HepG2 (cell line): ENCODE data around the gene MXRA8. TPM values are rescaled to one million over a fixed set of nuclear protein-coding genes. Genes with fewer than 3 reads are reported as not detected.

ENCODE experiments used
- AGO1 ChIP-seq: fragments of 200-400 bp; formaldehyde crosslinking; IDR thresholded peaks from 2 replicates; pipeline ENCODE4 v1.6.1; 2017; ENCODE audit warnings: mild to moderate bottlenecking, low read depth, low read length, moderate library complexity; ENCODE audit not compliant: poor library complexity, severe bottlenecking
- CBX2 ChIP-seq, 2 experiments: fragments of 200-600 bp in 1 of 2; sonication (generic); formaldehyde crosslinking in 1 of 2; IDR thresholded peaks; 2 replicates each; pipeline versions ENCODE4 v1.7.0 to v1.8.1; 2018 to 2022; ENCODE audit warnings: low read depth in 2 of 2, low read length in 1 of 2, mild to moderate bottlenecking in 1 of 2, missing genetic modification reagents in 1 of 2
- CCDC6 ChIP-seq: sonication (generic); formaldehyde crosslinking; IDR thresholded peaks from 2 replicates; pipeline ENCODE4 v1.8.1; 2022; ENCODE audit warnings: mild to moderate bottlenecking, missing genetic modification reagents, moderate library complexity
- EHMT2 ChIP-seq: fragments of 200-600 bp; sonication (generic); IDR thresholded peaks from 2 replicates; pipeline ENCODE4 v1.7.0; 2017; ENCODE audit warnings: antibody characterized with exemption, low read depth, low read length, borderline replicate concordance
- MYNN ChIP-seq: sonication (generic); formaldehyde crosslinking; IDR thresholded peaks from 2 replicates; pipeline ENCODE4 v1.4.0; 2020; ENCODE audit warnings: mild to moderate bottlenecking, low read depth, missing genetic modification reagents
- NONO ChIP-seq, 2 experiments: fragments of 450-650 bp in 1 of 2; sonication (generic) in 1 of 2; formaldehyde crosslinking in 1 of 2; IDR thresholded peaks in 1 of 2; conservative IDR thresholded peaks in 1 of 2; 2 replicates each; pipeline versions ENCODE4 v1.6.1 to v1.8.0; 2017 to 2022; ENCODE audit warnings: mild to moderate bottlenecking in 1 of 2, missing genetic modification reagents in 1 of 2, moderate library complexity in 1 of 2
- NR1H2 ChIP-seq: sonication (generic); formaldehyde crosslinking; IDR thresholded peaks from 2 replicates; pipeline ENCODE4 v1.8.1; 2022; ENCODE audit warnings: low read depth, missing genetic modification reagents, borderline replicate concordance
- TGIF2 ChIP-seq: IDR thresholded peaks from 2 replicates; pipeline ENCODE4 v1.6.1; 2016; ENCODE audit warnings: control low read depth, missing compliant biosample characterization
- ZNF616 ChIP-seq: sonication (generic); formaldehyde crosslinking; IDR thresholded peaks from 2 replicates; pipeline ENCODE4 v1.5.0; 2020; ENCODE audit warnings: low read depth, mild to moderate bottlenecking, missing genetic modification reagents
- ZNF724P ChIP-seq: sonication (generic); formaldehyde crosslinking; IDR thresholded peaks from 2 replicates; pipeline ENCODE4 v1.8.0; 2022; ENCODE audit warnings: missing genetic modification reagents, borderline replicate concordance
- ZNF75D ChIP-seq: sonication (generic); formaldehyde crosslinking; IDR thresholded peaks from 2 replicates; pipeline ENCODE4 v1.8.1; 2023; ENCODE audit warnings: missing genetic modification reagents, mild to moderate bottlenecking, borderline replicate concordance
- polyA plus RNA-seq, 8 experiments: library from polyadenylated mRNA; depleted of rRNA in 3 of 8; stranded (reverse) in 7 of 8; unstranded in 1 of 8; fragments of >200 nt; fragmentation: Illumina TruSeq in 4 of 8; extraction: Trizol in 4 of 8; gene quantifications; 2 replicates each; pipeline versions ENCODE4 v1.2.1 to v1.2.3, GENCODE V29; 2011 to 2016; ENCODE audit warnings: low read depth in 4 of 8, missing spikeins in 1 of 8, mixed read lengths in 1 of 8; ENCODE audit not compliant: insufficient read depth in 1 of 8
- total RNA-seq, 5 experiments: library from RNA; depleted of rRNA; stranded (reverse); fragments of >200 nt; fragmentation: Illumina TruSeq; extraction: Trizol; gene quantifications; 2 replicates each; pipeline ENCODE4 v1.2.3, GENCODE V29; 2016; ENCODE audit warnings: low read depth in 1 of 5
- TF ChIP-seq, protein P1 (sequence below): sonication (generic); formaldehyde crosslinking; IDR thresholded peaks from 2 replicates; pipeline ENCODE4 v1.4.0; 2020; ENCODE audit warnings: missing genetic modification reagents
- TF ChIP-seq, protein P2 (sequence below): sonication (generic); formaldehyde crosslinking; IDR thresholded peaks from 2 replicates; pipeline ENCODE4 v1.5.0; 2020; ENCODE audit warnings: missing genetic modification reagents
- TF ChIP-seq, protein P3 (sequence below): IDR thresholded peaks from 2 replicates; pipeline ENCODE4 v1.6.1; 2016; ENCODE audit warnings: missing compliant biosample characterization, missing genetic modification reagents, borderline replicate concordance
- TF ChIP-seq, protein P4 (sequence below): sonication (generic); formaldehyde crosslinking; IDR thresholded peaks from 2 replicates; pipeline ENCODE4 v1.4.0; 2020; ENCODE audit warnings: missing genetic modification reagents

The MXRA8 gene
- total and polyA plus RNA-seq, 2 of the 13 experiments (the other 11 are each of a cell fraction or from before 2014, with no cell fraction given): 19.8 to 44.8 TPM

DNA sequence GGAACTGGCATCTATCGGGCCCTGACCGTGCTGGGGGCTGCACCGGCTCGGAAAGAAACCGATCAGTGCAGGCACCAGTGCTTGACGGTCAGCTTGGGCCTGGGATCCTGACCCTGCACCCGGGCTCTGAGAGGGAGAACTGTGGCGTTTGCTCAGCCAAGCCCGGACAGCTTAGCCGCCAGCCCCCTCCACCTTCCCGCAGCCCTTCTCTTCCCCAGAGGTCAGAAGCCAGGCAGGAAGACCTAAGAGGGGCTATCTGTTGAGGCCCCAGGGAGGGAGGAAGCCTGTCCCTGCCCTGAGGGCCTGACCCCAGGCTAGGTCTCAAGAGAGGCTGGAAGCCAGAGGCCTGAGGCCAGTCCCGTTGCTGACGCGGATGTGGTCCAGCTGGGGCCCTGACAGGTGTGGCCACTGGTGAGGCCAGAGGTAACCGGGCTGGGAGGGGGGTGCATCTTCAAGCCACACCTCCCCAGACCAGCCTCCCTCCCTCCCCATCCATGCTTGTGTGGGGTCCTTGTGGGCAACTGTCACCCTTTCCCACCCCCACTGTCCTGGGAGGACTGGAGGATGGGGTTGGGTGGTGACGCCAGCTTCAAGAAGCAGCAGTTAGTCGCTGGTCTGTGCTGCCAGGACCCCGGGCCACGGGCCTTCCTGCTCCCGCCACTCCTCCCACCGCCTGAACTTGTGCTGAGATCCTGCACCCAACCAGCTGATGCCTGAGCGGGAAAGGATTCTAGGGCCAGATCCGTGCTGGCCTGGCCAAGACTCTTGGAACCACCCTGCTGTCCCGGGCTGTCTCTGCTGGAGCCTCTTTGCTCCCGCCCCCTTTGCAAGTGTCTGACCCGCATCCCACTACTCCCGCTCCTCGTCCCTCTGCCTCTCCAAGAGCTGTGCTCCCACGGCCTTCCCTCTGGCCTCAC, 6.6 kb downstream of the MXRA8 start (continued):
- TF ChIP-seq, protein P1, sequence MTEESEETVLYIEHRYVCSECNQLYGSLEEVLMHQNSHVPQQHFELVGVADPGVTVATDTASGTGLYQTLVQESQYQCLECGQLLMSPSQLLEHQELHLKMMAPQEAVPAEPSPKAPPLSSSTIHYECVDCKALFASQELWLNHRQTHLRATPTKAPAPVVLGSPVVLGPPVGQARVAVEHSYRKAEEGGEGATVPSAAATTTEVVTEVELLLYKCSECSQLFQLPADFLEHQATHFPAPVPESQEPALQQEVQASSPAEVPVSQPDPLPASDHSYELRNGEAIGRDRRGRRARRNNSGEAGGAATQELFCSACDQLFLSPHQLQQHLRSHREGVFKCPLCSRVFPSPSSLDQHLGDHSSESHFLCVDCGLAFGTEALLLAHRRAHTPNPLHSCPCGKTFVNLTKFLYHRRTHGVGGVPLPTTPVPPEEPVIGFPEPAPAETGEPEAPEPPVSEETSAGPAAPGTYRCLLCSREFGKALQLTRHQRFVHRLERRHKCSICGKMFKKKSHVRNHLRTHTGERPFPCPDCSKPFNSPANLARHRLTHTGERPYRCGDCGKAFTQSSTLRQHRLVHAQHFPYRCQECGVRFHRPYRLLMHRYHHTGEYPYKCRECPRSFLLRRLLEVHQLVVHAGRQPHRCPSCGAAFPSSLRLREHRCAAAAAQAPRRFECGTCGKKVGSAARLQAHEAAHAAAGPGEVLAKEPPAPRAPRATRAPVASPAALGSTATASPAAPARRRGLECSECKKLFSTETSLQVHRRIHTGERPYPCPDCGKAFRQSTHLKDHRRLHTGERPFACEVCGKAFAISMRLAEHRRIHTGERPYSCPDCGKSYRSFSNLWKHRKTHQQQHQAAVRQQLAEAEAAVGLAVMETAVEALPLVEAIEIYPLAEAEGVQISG (CRISPR knock-in tag): no peak
- no peak for TF ChIP-seq TGIF2 (CRISPR knock-in tag)
- TF ChIP-seq CCDC6 (CRISPR knock-in tag): no peak
- no peak for TF ChIP-seq EHMT2
- TF ChIP-seq ZNF616 (CRISPR knock-in tag): no peak
- TF ChIP-seq, protein P2, sequence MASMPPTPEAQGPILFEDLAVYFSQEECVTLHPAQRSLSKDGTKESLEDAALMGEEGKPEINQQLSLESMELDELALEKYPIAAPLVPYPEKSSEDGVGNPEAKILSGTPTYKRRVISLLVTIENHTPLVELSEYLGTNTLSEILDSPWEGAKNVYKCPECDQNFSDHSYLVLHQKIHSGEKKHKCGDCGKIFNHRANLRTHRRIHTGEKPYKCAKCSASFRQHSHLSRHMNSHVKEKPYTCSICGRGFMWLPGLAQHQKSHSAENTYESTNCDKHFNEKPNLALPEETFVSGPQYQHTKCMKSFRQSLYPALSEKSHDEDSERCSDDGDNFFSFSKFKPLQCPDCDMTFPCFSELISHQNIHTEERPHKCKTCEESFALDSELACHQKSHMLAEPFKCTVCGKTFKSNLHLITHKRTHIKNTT (CRISPR knock-in tag): no peak
- TF ChIP-seq NONO (IDR thresholded peaks at IDR 0.05): no peak
- peak; percentile 34; the same call in 1 of the 2 replicates for TF ChIP-seq NONO (CRISPR knock-in tag; conservative IDR thresholded peaks at IDR 0.05)
- TF ChIP-seq NR1H2: no peak
- no peak for TF ChIP-seq CBX2 (IDR thresholded peaks at IDR 0.05; ENCODE audit: low read depth, low read length)
- no peak for TF ChIP-seq CBX2 (CRISPR knock-in tag; IDR thresholded peaks at IDR 0.05; ENCODE audit: low read depth)
- TF ChIP-seq, protein P3, sequence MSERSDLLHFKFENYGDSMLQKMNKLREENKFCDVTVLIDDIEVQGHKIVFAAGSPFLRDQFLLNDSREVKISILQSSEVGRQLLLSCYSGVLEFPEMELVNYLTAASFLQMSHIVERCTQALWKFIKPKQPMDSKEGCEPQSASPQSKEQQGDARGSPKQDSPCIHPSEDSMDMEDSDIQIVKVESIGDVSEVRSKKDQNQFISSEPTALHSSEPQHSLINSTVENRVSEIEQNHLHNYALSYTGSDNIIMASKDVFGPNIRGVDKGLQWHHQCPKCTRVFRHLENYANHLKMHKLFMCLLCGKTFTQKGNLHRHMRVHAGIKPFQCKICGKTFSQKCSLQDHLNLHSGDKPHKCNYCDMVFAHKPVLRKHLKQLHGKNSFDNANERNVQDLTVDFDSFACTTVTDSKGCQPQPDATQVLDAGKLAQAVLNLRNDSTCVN (CRISPR knock-in tag): no peak
- no peak for TF ChIP-seq ZNF75D (CRISPR knock-in tag)
- TF ChIP-seq AGO1: peak; percentile 94
- TF ChIP-seq, protein P4, sequence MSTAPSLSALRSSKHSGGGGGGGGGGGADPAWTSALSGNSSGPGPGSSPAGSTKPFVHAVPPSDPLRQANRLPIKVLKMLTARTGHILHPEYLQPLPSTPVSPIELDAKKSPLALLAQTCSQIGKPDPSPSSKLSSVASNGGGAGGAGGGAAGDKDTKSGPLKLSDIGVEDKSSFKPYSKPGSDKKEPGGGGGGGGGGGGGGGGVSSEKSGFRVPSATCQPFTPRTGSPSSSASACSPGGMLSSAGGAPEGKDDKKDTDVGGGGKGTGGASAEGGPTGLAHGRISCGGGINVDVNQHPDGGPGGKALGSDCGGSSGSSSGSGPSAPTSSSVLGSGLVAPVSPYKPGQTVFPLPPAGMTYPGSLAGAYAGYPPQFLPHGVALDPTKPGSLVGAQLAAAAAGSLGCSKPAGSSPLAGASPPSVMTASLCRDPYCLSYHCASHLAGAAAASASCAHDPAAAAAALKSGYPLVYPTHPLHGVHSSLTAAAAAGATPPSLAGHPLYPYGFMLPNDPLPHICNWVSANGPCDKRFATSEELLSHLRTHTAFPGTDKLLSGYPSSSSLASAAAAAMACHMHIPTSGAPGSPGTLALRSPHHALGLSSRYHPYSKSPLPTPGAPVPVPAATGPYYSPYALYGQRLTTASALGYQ (CRISPR knock-in tag): no peak
- no peak for TF ChIP-seq MYNN (CRISPR knock-in tag)
- TF ChIP-seq ZNF724P: no peak
